Measurements from ENCODE around the gene TTC27. TPM values are rescaled to one million over a fixed set of nuclear protein-coding genes. Genes with fewer than 3 reads are reported as not detected.

Gene TTC27
- 10 to 100 TPM; 17.6 to 18.1 TPM for total RNA-seq

DNA sequence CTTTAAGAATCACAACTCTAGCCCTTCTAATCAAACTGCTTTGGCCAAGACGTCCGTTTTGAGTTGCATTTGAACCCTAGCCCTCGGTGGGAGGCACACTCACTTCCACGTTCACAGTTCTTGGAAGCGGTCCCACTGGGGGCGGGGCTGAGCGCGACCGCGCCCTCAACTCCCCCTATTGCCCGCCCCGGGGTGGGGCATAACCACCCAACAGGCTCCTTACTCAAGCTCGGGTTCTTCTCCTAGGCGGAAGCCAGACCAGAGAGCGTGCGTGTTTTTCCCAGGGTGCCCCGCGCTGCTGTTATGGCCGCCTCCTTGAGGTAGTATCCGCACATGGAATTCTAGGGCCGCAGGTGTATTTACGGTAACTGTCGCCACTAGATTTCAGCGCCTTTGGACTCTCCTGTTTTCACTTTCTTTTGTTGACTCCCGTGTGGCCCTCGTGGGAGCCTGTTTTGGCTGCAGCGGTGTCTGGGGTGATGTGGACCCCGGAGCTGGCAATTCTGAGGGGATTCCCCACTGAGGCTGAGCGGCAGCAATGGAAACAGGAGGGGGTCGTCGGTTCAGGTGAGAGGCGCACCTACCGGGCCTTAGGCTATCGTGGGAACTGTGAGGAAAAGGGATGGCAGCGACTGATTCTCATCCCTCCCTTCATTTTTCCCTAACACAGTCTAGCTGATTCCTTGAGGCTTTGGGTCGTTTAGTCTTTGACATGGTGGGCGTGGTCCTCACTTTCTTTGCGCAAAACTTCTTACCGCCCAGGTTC, at the start of gene TTC27:
Gene TTC27, plus strand, starts transcription at position 237 of the 766 bp plus-strand sequence. Its CDS starts 243 bp downstream, at position 480.
- Mint-ChIP-seq H3K9me3 (no peaks in the 10 kb centered on the region), H3K4me3 (peak within 1 kb of the TSS; percentile 94), H3K27ac (peak within 1 kb of the TSS; percentile 95), H3K36me3 (ENCODE audit: low read depth) (peaks cover 17% of the 10 kb centered on the region), H3K4me1 (peaks cover 30% of the 10 kb centered on the region), H3K27me3 (no peaks in the 10 kb centered on the region)
- ChIA-PET POLR2A (no interaction called here), CTCF (interaction anchor here (1.0 to 1.4 kb wide), 6 partner anchors 10 to 361 kb away, joined by 3 read pairs; no protein-coding TSS in a partner anchor)
- DNase-seq = peak; percentile 96

DNA sequence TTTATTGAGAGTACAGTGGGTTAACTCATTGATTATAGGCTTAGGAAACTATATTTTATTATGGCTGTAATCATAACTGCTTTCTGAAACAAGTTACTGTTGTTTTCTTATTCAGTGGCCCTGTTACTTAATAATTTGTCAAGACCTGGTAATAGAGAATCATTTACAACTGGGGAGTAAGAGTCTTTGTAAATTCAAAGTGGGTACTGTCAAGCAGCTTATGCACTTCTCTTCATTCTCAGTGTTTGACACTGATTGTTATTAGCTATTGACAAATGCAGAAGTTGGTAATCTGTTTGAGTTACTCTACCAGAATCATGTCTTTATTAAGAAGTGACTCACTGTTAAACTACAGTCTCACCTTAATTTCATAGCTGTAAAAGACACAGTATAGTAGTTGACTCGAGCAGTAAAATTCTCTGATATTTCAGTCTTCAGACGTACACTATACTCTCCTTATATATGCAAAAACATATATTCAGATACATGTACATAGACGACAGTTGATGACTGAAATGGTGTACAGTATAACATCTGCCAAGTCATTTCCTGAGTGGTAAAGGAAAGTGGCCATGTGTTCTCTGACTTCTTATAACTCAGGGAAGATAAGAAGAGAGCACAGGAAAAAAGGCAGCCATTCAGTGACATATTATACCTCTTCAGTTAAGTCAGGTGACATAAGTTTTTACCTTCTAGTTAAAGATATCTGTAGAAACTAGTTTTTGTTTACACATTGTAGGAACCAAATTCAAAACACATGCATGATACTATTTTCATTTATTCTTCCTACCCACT, 36.0 kb upstream of the TTC27 start:
- H3K27me3 Mint-ChIP-seq = no peaks in the 10 kb centered on the region
- DNase-seq = peak; percentile 35
- H3K9me3 Mint-ChIP-seq = peaks cover 2% of the 10 kb centered on the region
- H3K36me3 Mint-ChIP-seq (ENCODE audit: low read depth) = peaks cover 40% of the 10 kb centered on the region
- ChIA-PET POLR2A (no interaction called here), CTCF (interaction anchor here (0.9 to 1.2 kb wide), 4 partner anchors 13 to 66 kb away, joined by 3 read pairs; no protein-coding TSS in a partner anchor)
- peaks cover 32% of the 10 kb centered on the region for H3K4me1 Mint-ChIP-seq
- peak overlapping the region; percentile 78 for H3K27ac Mint-ChIP-seq
- H3K4me3 Mint-ChIP-seq = no peak overlapping the region

DNA sequence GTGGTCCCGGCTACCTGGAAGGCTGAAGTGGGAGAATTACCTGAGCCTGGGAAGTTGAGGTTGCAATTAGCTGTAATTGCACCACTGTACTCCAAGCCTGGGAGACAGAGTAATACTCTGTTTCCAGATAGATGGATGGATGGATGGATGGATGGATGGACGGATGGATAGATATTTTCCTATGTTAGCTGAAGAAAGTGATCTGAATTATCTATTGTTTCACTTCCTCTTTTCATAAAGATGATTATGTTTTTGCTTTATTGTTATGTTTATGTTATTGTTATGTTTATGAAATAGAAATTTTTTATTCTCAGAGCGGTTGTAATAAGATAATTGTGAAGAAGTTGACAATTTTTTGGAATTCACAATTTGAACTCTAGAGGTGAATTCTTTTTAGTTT, 33.3 kb upstream of the TTC27 start:
- peak overlapping the region; percentile 36 for H3K27ac Mint-ChIP-seq
- no peak for DNase-seq
- peaks cover 49% of the 10 kb centered on the region for H3K36me3 Mint-ChIP-seq (ENCODE audit: low read depth)
- CTCF ChIA-PET = no interaction called here
- peaks cover 31% of the 10 kb centered on the region for H3K4me1 Mint-ChIP-seq
- POLR2A ChIA-PET = no interaction called here
- H3K9me3 Mint-ChIP-seq = peaks cover 2% of the 10 kb centered on the region
- H3K27me3 Mint-ChIP-seq = no peaks in the 10 kb centered on the region
- no peak overlapping the region for H3K4me3 Mint-ChIP-seq

DNA sequence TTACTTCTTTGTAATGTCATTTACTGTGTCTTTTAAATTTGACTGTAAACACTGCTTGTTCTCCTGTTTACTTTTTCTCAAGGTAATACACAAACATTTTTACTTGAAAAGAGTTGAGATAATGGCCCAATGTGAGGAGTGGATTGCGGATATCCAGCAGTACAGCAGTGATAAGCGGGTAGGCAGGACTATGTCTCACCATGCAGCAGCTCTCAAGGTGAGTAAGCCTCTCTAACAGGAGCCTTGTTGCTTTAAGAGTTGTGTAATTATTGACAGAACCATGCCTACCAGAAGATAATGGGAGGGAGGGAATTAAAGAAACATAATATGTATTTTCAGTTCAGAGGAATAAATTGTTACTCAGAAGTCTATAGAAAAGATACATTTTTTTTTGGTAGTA, 16.5 kb upstream of the TTC27 start:
- CTCF ChIA-PET = no interaction called here
- Mint-ChIP-seq H3K4me3 (no peak overlapping the region), H3K9me3 (no peaks in the 10 kb centered on the region), H3K4me1 (no peaks in the 10 kb centered on the region), H3K27me3 (no peaks in the 10 kb centered on the region), H3K27ac (no peak overlapping the region), H3K36me3 (ENCODE audit: low read depth) (peaks cover 48% of the 10 kb centered on the region)
- POLR2A ChIA-PET = no interaction called here
- no peak for DNase-seq

DNA sequence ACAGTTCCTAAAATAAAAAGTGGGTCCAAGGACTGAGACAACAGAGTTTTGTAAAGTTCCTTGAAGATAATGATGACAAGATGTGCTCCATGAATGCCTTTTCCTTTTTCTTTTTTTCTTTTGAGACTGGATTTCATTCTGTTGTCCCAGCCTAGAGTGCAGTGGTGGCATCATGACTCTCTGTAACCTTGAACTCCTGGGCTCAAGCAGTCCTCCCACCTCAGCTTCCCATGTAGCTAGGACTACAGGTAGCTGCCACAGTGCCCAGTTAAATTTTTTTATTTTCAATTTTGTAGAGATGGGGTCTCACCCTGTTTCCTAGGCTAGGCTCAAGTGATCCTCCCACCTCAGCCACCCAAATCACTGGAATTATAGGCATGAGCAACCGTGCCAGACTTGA, 16.1 kb upstream of the TTC27 start:
- DNase-seq = no peak
- H3K27me3 Mint-ChIP-seq = no peaks in the 10 kb centered on the region
- ChIA-PET CTCF (no interaction called here), POLR2A (no interaction called here)
- H3K27ac Mint-ChIP-seq = no peak overlapping the region
- no peak overlapping the region for H3K4me3 Mint-ChIP-seq
- H3K9me3 Mint-ChIP-seq = no peaks in the 10 kb centered on the region
- no peaks in the 10 kb centered on the region for H3K4me1 Mint-ChIP-seq
- peaks cover 48% of the 10 kb centered on the region for H3K36me3 Mint-ChIP-seq (ENCODE audit: low read depth)

DNA sequence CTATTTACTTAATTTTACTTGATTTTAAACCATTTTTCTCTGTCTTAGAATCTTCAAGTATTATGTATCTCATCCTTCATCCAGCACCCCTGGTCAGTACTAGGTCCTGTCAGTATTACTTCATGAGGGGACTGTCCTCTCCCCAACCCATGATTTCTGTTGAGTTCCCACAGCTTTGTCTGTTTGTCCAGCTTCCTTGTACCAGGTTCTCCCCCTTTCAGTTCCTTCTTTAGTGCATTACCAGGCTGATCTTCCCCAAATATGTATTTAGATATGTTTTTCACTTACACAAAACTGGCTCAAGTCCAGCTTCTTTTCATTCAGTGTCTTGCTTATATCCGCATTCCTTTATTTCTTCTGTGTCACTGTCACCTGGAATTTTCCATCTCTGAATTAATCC, 13.8 kb upstream of the TTC27 start:
- POLR2A ChIA-PET = no interaction called here
- peaks cover 6% of the 10 kb centered on the region for H3K4me1 Mint-ChIP-seq
- DNase-seq = no peak
- H3K27ac Mint-ChIP-seq = no peak overlapping the region
- no peaks in the 10 kb centered on the region for H3K9me3 Mint-ChIP-seq
- CTCF ChIA-PET = interaction anchor here (0.6 to 1.3 kb wide), 3 partner anchors 14 to 132 kb away, joined by 3 read pairs; partner anchors contain the start of gene TTC27
- no peaks in the 10 kb centered on the region for H3K27me3 Mint-ChIP-seq
- no peak overlapping the region for H3K4me3 Mint-ChIP-seq
- H3K36me3 Mint-ChIP-seq (ENCODE audit: low read depth) = peaks cover 50% of the 10 kb centered on the region

DNA sequence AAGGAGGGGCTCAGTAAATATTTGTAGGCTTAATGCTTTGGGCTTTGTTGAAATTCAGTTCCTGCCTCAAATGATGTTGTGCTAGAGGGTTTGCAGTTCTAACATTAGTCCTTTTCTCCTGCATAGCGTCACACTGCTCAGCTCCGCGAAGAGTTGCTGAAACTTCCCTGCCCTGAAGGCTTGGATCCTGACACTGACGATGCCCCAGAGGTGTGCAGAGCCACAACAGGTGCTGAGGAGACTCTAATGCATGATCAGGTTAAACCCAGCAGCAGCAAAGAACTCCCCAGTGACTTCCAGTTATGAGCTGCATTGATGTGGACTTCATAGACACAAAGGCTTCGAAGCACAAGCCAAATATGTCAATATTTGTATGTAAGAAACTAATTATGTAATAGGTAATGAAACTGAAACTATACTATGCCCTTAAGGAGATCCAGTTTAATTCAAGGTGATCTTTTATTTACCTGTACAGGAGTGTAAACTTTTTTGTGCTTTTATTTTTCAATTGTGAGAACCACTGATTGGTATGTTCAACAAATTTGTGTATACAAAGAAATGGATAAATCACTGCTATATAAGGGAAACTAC, 10.2 kb upstream of the TTC27 start:
- Mint-ChIP-seq H3K36me3 (ENCODE audit: low read depth) (peaks cover 49% of the 10 kb centered on the region), H3K9me3 (no peaks in the 10 kb centered on the region), H3K4me1 (peaks cover 6% of the 10 kb centered on the region), H3K27me3 (no peaks in the 10 kb centered on the region), H3K27ac (peak overlapping the region; percentile 54), H3K4me3 (no peak overlapping the region)
- no peak for DNase-seq
- ChIA-PET POLR2A (no interaction called here), CTCF (interaction anchor here (0.9 kb wide), 1 partner anchor 51 kb away, joined by 3 read pairs; no protein-coding TSS in a partner anchor)

DNA sequence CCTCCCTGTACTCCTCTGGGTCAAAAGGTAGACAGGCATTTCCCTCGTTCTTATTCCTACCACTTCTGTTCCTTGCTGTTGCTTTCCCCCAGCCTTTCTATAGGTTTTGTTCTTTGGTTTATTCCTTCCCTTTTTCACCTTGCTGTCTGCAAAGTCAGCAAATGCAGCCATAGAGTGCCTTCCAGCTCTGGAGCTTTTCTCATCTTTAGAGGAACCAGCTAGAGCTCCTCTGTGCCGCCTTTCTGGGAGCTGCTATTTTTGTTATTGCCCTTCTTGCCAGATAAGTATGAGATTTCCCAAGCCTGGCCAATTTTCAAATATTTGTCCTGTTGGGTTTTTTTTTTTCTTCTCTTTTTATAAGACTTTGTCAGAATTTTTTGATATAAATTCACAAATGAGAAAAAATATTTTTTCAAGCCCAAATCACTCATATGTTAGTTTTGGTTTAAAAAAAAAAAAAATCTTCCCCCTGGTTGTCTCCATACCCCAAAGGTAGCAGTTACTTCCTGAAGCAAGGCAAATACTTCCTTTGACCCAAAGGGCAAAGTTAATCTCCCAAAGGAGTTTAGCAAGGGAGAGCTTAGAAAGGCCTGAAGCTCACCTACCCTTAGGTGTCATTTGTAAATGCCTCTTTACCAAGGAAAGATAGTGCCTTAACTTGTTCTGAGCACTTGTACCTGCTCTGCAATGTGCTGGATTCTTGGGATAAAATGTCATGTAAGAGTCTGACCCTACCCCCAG, 5.1 kb upstream of the TTC27 start:
- H3K9me3 Mint-ChIP-seq = no peaks in the 10 kb centered on the region
- H3K4me3 Mint-ChIP-seq = no peak overlapping the region
- CTCF ChIA-PET = interaction anchor here (0.6 to 0.9 kb wide), 4 partner anchors 9 to 491 kb away, joined by 3 to 5 read pairs (median 4); no protein-coding TSS in a partner anchor
- H3K4me1 Mint-ChIP-seq = peaks cover 11% of the 10 kb centered on the region
- no peaks in the 10 kb centered on the region for H3K27me3 Mint-ChIP-seq
- H3K27ac Mint-ChIP-seq = no peak overlapping the region
- H3K36me3 Mint-ChIP-seq (ENCODE audit: low read depth) = peaks cover 30% of the 10 kb centered on the region
- POLR2A ChIA-PET = no interaction called here
- no peak for DNase-seq

DNA sequence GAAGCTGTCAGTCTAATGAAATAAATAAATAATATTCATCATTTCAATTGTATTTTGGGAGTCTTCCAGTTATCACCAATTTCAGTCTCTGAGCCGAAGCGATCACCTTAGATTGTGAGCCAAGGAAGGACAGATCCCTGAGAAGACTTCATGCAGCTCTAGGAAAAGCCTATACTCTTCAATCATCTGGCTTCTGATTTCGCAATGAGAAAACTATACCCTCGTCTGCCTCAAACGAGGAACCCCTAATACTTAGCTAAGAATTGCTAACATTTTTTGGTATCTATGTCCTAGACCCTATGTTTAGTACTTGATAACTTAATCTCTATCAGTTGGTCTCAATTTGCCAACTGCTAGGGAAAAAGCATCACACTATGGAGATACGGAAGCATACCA, 4.5 kb upstream of the TTC27 start:
- H3K36me3 Mint-ChIP-seq (ENCODE audit: low read depth) = peaks cover 27% of the 10 kb centered on the region
- peaks cover 11% of the 10 kb centered on the region for H3K4me1 Mint-ChIP-seq
- DNase-seq = no peak
- ChIA-PET CTCF (interaction anchor here (0.6 kb wide), 1 partner anchor 491 kb away, joined by 5 read pairs; no protein-coding TSS in a partner anchor), POLR2A (no interaction called here)
- no peak overlapping the region for H3K27ac Mint-ChIP-seq
- H3K4me3 Mint-ChIP-seq = no peak overlapping the region
- no peaks in the 10 kb centered on the region for H3K27me3 Mint-ChIP-seq
- no peaks in the 10 kb centered on the region for H3K9me3 Mint-ChIP-seq

DNA sequence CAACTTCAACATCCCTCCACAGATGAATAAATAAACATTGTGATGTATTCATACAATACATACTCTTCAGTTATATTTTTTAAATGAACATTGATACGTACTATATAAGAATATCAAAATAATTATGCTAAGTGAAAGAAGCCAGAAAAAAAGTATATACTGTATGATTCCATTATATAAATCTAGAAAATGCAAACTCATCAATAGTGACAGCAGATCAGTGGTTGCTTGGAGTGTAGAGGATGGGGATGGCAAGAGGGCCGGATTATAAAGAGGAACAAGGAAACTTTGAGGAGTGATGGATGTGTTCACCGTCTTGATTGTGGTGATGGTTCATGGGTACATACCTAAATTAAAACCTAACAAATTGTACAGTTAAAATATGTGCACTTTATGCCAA, 3.0 kb upstream of the TTC27 start:
- H3K9me3 Mint-ChIP-seq = no peaks in the 10 kb centered on the region
- H3K36me3 Mint-ChIP-seq (ENCODE audit: low read depth) = peaks cover 18% of the 10 kb centered on the region
- no peaks in the 10 kb centered on the region for H3K27me3 Mint-ChIP-seq
- H3K4me3 Mint-ChIP-seq = no peak overlapping the region
- CTCF ChIA-PET = interaction anchor here (1.0 kb wide), 2 partner anchors 12 to 14 kb away, joined by 3 read pairs; no protein-coding TSS in a partner anchor
- DNase-seq = no peak
- no peak overlapping the region for H3K27ac Mint-ChIP-seq
- peaks cover 20% of the 10 kb centered on the region for H3K4me1 Mint-ChIP-seq
- POLR2A ChIA-PET = no interaction called here

DNA sequence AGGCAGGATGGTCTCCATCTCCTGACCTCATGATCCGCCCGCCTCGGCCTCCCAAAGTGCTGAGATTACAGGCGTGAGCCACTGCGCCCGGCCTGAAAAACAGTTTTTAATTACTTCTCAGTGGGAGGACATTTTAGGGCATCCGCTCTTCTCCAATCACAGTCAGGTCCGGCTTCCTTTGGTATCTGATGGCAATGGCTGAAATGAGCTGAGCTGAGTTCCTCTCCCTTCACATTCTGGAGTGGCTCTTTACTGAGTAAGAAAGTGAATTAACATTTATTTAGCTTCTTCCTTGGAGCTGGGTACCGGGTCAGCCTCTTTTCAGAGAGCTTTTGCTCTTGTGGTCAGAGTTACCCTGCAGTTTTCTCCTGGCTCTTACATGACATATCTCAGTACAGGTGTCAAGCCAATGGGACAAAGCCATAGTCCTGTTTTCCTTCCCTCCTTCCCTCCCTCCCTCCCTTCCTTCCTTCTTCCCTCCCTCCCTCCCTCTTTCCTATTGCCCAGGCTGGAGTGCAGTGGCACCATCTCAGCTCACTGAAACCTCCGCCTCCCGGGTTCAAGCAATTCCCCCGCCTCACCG, 1.1 kb upstream of the TTC27 start:
- Mint-ChIP-seq H3K9me3 (no peaks in the 10 kb centered on the region), H3K27me3 (no peaks in the 10 kb centered on the region), H3K36me3 (ENCODE audit: low read depth) (peaks cover 21% of the 10 kb centered on the region), H3K27ac (peak overlapping the region; percentile 95), H3K4me3 (peak overlapping the region; percentile 94), H3K4me1 (peaks cover 24% of the 10 kb centered on the region)
- no peak for DNase-seq
- POLR2A ChIA-PET = no interaction called here
- CTCF ChIA-PET = interaction anchor here (1.3 kb wide), 1 partner anchor 359 kb away, joined by 3 read pairs; no protein-coding TSS in a partner anchor

DNA sequence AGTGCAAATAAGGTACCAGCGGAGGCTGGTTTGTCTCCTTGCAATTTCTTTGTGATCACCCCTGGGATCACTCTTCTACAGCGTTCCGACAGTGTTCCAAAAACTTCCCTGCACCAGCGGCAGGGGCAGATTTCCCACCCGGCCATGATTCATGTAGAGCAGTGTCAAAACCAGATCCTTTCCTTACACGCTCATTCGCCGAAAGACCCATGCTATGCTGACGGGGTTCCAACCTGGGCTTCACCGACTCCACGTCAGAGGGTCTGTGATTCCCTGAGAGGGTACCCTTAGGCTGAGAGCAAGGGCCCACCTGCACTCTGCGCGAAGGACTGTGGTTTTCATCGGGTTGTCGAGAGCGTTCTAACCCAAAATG, 423 bp upstream of the TTC27 start:
- no peaks in the 10 kb centered on the region for H3K27me3 Mint-ChIP-seq
- H3K36me3 Mint-ChIP-seq (ENCODE audit: low read depth) = peaks cover 20% of the 10 kb centered on the region
- H3K9me3 Mint-ChIP-seq = no peaks in the 10 kb centered on the region
- H3K4me3 Mint-ChIP-seq = peak overlapping the region; percentile 94
- ChIA-PET POLR2A (no interaction called here), CTCF (interaction anchor here (1.0 to 1.3 kb wide), 4 partner anchors 10 to 360 kb away, joined by 3 read pairs; no protein-coding TSS in a partner anchor)
- peaks cover 28% of the 10 kb centered on the region for H3K4me1 Mint-ChIP-seq
- DNase-seq = no peak
- peak overlapping the region; percentile 95 for H3K27ac Mint-ChIP-seq

All from activated CD4-positive, alpha-beta T cell treated with anti-CD3 and anti-CD28 coated beads, Interleukin-2, amount 10 ng/mL, durations not matched to agents 7 days and 5 days (primary cell).